Measurements from ENCODE around the gene ARFGAP1. TPM values are rescaled to one million over a fixed set of nuclear protein-coding genes. Genes with fewer than 3 reads are reported as not detected.

Gene ARFGAP1
- total and polyA plus RNA-seq, 10 of the 15 experiments (the other 5 are each of a cell fraction or from before 2014, with no cell fraction given) = 0.45 to 79.9 (median 30.8) TPM

- TF ChIP-seq, protein P1, sequence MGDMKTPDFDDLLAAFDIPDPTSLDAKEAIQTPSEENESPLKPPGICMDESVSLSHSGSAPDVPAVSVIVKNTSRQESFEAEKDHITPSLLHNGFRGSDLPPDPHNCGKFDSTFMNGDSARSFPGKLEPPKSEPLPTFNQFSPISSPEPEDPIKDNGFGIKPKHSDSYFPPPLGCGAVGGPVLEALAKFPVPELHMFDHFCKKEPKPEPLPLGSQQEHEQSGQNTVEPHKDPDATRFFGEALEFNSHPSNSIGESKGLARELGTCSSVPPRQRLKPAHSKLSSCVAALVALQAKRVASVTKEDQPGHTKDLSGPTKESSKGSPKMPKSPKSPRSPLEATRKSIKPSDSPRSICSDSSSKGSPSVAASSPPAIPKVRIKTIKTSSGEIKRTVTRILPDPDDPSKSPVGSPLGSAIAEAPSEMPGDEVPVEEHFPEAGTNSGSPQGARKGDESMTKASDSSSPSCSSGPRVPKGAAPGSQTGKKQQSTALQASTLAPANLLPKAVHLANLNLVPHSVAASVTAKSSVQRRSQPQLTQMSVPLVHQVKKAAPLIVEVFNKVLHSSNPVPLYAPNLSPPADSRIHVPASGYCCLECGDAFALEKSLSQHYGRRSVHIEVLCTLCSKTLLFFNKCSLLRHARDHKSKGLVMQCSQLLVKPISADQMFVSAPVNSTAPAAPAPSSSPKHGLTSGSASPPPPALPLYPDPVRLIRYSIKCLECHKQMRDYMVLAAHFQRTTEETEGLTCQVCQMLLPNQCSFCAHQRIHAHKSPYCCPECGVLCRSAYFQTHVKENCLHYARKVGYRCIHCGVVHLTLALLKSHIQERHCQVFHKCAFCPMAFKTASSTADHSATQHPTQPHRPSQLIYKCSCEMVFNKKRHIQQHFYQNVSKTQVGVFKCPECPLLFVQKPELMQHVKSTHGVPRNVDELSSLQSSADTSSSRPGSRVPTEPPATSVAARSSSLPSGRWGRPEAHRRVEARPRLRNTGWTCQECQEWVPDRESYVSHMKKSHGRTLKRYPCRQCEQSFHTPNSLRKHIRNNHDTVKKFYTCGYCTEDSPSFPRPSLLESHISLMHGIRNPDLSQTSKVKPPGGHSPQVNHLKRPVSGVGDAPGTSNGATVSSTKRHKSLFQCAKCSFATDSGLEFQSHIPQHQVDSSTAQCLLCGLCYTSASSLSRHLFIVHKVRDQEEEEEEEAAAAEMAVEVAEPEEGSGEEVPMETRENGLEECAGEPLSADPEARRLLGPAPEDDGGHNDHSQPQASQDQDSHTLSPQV (IDR thresholded peaks at IDR 0.05) = no peak
- TF ChIP-seq NFIC (IDR thresholded peaks at IDR 0.05; ENCODE audit: low read depth, low read length) = no peak
Observed at GRCh38 chr20:63311186-63311832, 38.7 kb downstream of the ARFGAP1 start (continued).

DNA sequence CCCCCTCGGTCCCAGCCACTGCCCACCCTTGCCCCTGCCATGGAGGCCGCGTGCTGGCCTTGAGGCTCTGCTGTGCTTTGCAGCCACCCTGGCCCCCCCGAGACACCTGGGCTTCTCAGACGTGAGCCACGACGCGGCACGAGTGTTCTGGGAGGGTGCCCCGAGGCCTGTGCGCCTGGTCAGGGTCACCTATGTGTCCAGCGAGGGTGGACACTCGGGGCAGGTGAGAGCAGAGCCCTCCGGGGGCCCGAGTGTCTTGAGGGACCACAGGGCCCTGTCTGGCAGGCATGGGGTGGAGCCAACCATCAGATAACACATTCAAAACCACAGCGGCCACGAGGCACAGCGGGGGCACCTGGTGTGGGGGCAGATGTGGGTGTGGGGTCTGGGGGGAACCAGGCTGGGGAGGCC is 39.2 kb downstream of the ARFGAP1 start:
- ChIA-PET SMC1A (ENCODE audit: uncharacterized antibody, unreplicated experiment) (no interaction called here), RAD21 (ENCODE audit: unreplicated experiment) (no interaction called here), POLR2A (no interaction called here), CTCF (no interaction called here)
- no TSS peak for BruUV-seq (replicated peaks)
- Histone ChIP-seq H2AFZ (ENCODE audit: control insufficient read depth, low read depth, low read length) (no peak overlapping the region), H3K9ac (ENCODE audit: control insufficient read depth, insufficient read depth, low read length) (no peak overlapping the region), H3K36me3 (ENCODE audit: control insufficient read depth in 2 of 2, insufficient read depth in 2 of 2, low read length in 1 of 2) (no peaks in the 10 kb centered on the region), H3K79me2 (ENCODE audit: control insufficient read depth, insufficient read depth, low read length) (no peaks in the 10 kb centered on the region), H3K9me3 (replicated peaks; ENCODE audit: control insufficient read depth, insufficient read depth, low read length) (no peaks in the 10 kb centered on the region), H3K27me3 (replicated peaks in 1 of 2; ENCODE audit: control insufficient read depth in 2 of 2, insufficient read depth in 2 of 2, low read length in 1 of 2) (no peaks in the 10 kb centered on the region), H4K20me1 (ENCODE audit: control insufficient read depth, insufficient read depth) (no peaks in the 10 kb centered on the region), H3K4me3 (no peak overlapping the region), H3K4me2 (ENCODE audit: control insufficient read depth, insufficient read depth) (no peak overlapping the region), H3K27ac (ENCODE audit: control insufficient read depth, insufficient read depth) (no peak overlapping the region), H3K4me1 (ENCODE audit: control insufficient read depth, insufficient read depth, low read length) (no peaks in the 10 kb centered on the region)
- intact Hi-C loops (cut with micrococcal nuclease; ENCODE audit: unreplicated experiment) (no loop called here), in situ Hi-C loops (cut with MboI) (no loop called here)
- WGBS (ENCODE audit: insufficient coverage, insufficient replicate concordance, low lambda C conversion rate, missing lambda C conversion rate) = 18% methylated on average over 15 of the region's 18 CpGs
- DNase-seq (ENCODE audit: low read depth, low spot score) (no peak), ATAC-seq (no peak), FAIRE-seq (no peak)
- no peak for TF ChIP-seq E4F1 (IDR thresholded peaks at IDR 0.05; ENCODE audit: borderline replicate concordance, partially characterized antibody)
- no peak for TF ChIP-seq MTA2 (IDR thresholded peaks at IDR 0.05; ENCODE audit: low read depth)
- TF ChIP-seq NRF1 (conservative IDR thresholded peaks at IDR 0.05; ENCODE audit: low read depth, low read length) = no peak
- no peak for TF ChIP-seq RELB (IDR thresholded peaks at IDR 0.05; ENCODE audit: low read depth)
- TF ChIP-seq, protein P2, sequence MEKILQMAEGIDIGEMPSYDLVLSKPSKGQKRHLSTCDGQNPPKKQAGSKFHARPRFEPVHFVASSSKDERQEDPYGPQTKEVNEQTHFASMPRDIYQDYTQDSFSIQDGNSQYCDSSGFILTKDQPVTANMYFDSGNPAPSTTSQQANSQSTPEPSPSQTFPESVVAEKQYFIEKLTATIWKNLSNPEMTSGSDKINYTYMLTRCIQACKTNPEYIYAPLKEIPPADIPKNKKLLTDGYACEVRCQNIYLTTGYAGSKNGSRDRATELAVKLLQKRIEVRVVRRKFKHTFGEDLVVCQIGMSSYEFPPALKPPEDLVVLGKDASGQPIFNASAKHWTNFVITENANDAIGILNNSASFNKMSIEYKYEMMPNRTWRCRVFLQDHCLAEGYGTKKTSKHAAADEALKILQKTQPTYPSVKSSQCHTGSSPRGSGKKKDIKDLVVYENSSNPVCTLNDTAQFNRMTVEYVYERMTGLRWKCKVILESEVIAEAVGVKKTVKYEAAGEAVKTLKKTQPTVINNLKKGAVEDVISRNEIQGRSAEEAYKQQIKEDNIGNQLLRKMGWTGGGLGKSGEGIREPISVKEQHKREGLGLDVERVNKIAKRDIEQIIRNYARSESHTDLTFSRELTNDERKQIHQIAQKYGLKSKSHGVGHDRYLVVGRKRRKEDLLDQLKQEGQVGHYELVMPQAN (conservative IDR thresholded peaks at IDR 0.05) = no peak
- no peak for TF ChIP-seq SUZ12 (IDR thresholded peaks at IDR 0.05; ENCODE audit: unreplicated experiment)

All from GM12878 (cell line).